IMR-90 (cell line): ENCODE data around the gene HEPHL1. TPM values are rescaled to one million over a fixed set of nuclear protein-coding genes. Genes with fewer than 3 reads are reported as not detected.

ENCODE experiments used
- ATAC-seq: fragments of 200-7000 bp; cut with Tn5 transposase; 2 replicates; pipeline ENCODE4 v1.9.1; 2020; ENCODE audit warnings: low read depth, mild to moderate bottlenecking, moderate library complexity
- BruUV-seq: library from RNA; stranded (reverse); fragments of 400-500 nt; replicated peaks from 2 replicates; lab custom pipeline; 2021; lab: Mats Ljungman, UMichigan
- CTCF ChIA-PET: fragments of 300-600 bp; formaldehyde crosslinking; extraction: SDS; loops from one replicate; lab custom pipeline; 2021; ENCODE audit warnings: antibody characterized with exemption; lab: Yijun Ruan, JAX
- POLR2A ChIA-PET: fragments of 300-600 bp; sonication (Branson Sonifier 250); formaldehyde crosslinking; loops from one replicate; lab custom pipeline; 2022; ENCODE audit warnings: antibody characterized with exemption; ENCODE audit not compliant: unreplicated experiment; lab: Charles Lee
- DNase-seq: peaks from one replicate; pipeline ENCODE4 v3.0.0; 2013
- H2AFZ ChIP-seq: replicated peaks from 2 replicates; pipeline ENCODE3; 2013; ENCODE audit warnings: low read length, mild to moderate bottlenecking; ENCODE audit not compliant: poor library complexity
- H2AK5ac ChIP-seq: 2 replicates; pipeline ENCODE4 v1.6.1; 2013; ENCODE audit warnings: low read depth, low read length, inconsistent platforms
- H2AK9ac ChIP-seq: replicated peaks from 2 replicates; pipeline ENCODE3; 2013; ENCODE audit warnings: mild to moderate bottlenecking, low read depth, low read length, moderate library complexity; ENCODE audit not compliant: poor library complexity
- H2BK120ac ChIP-seq: 2 replicates; pipeline ENCODE4 v1.6.1; 2013; ENCODE audit warnings: low read depth, low read length, inconsistent platforms
- H2BK15ac ChIP-seq: 3 replicates; pipeline ENCODE4 v1.6.1; 2013; ENCODE audit warnings: low read depth, low read length, inconsistent platforms
- H2BK20ac ChIP-seq: 2 replicates; pipeline ENCODE4 v1.6.1; 2013; ENCODE audit warnings: low read depth, mild to moderate bottlenecking, inconsistent platforms, low read length, moderate library complexity
- H2BK5ac ChIP-seq: 2 replicates; pipeline ENCODE4 v1.6.1; 2013; ENCODE audit warnings: mild to moderate bottlenecking, low read depth, low read length, inconsistent platforms; ENCODE audit not compliant: poor library complexity, severe bottlenecking
- H3K14ac ChIP-seq: replicated peaks from 2 replicates; pipeline ENCODE4 v1.6.1; 2013; ENCODE audit warnings: low read depth, low read length, inconsistent platforms
- H3K18ac ChIP-seq: 2 replicates; pipeline ENCODE4 v1.6.1; 2013; ENCODE audit warnings: low read depth, low read length, control low read depth
- H3K23ac ChIP-seq: 2 replicates; pipeline ENCODE4 v1.6.1; 2013; ENCODE audit warnings: low read depth, low read length, inconsistent platforms
- H3K27ac ChIP-seq: 2 replicates; pipeline ENCODE4 v1.5.1; 2013; ENCODE audit warnings: mild to moderate bottlenecking, control low read depth, low read length; ENCODE audit not compliant: insufficient read depth
- H3K27me3 ChIP-seq: 2 replicates; pipeline ENCODE4 v1.6.1; 2013; ENCODE audit warnings: low read length; ENCODE audit not compliant: control insufficient read depth, insufficient read depth
- H3K36me3 ChIP-seq: 2 replicates; pipeline ENCODE4 v1.6.1; 2013; ENCODE audit warnings: low read length, mixed read lengths; ENCODE audit not compliant: control insufficient read depth, insufficient read depth
- H3K4ac ChIP-seq: 2 replicates; pipeline ENCODE4 v1.6.1; 2013; ENCODE audit warnings: low read depth, low read length, inconsistent platforms
- H3K4me1 ChIP-seq: 2 replicates; pipeline ENCODE4 v1.6.1; 2013; ENCODE audit warnings: low read length, mixed read lengths; ENCODE audit not compliant: control insufficient read depth, insufficient read depth
- H3K4me2 ChIP-seq: 2 replicates; pipeline ENCODE4 v1.6.1; 2013; ENCODE audit warnings: low read depth, mild to moderate bottlenecking, control low read depth, low read length, moderate library complexity
- H3K4me3 ChIP-seq: 2 replicates; pipeline ENCODE4 v1.5.1; 2013; ENCODE audit warnings: low read depth, mild to moderate bottlenecking, control low read depth, low read length, moderate library complexity; ENCODE audit not compliant: insufficient read depth
- H3K56ac ChIP-seq: 2 replicates; pipeline ENCODE4 v1.6.1; 2013; ENCODE audit warnings: low read length, inconsistent platforms; ENCODE audit not compliant: insufficient read depth; ENCODE audit errors: extremely low read depth
- H3K79me1 ChIP-seq, 2 experiments: 2 replicates each; pipeline ENCODE4 v1.6.1; 2013; ENCODE audit warnings: low read length in 2 of 2, inconsistent platforms in 1 of 2, low read depth in 1 of 2
- H3K9ac ChIP-seq: 2 replicates; pipeline ENCODE4 v1.6.1; 2013; ENCODE audit warnings: low read depth, low read length, control low read depth
- H3K9me1 ChIP-seq: 2 replicates; pipeline ENCODE4 v1.6.1; 2013; ENCODE audit warnings: low read length, inconsistent platforms; ENCODE audit not compliant: insufficient read depth
- H3K9me3 ChIP-seq: 2 replicates; pipeline ENCODE4 v1.6.1; 2013; ENCODE audit warnings: low read length; ENCODE audit not compliant: control insufficient read depth, insufficient read depth
- H4K20me1 ChIP-seq: 2 replicates; pipeline ENCODE4 v1.6.1; 2013; ENCODE audit warnings: low read length, inconsistent platforms; ENCODE audit not compliant: insufficient read depth
- H4K5ac ChIP-seq: 2 replicates; pipeline ENCODE4 v1.6.1; 2013; ENCODE audit warnings: mild to moderate bottlenecking, low read depth, low read length, control low read depth
- H4K8ac ChIP-seq, 2 experiments: 2 replicates each; pipeline ENCODE4 v1.6.1; 2013; ENCODE audit warnings: low read depth in 2 of 2, low read length in 2 of 2, control low read depth in 1 of 2, inconsistent platforms in 1 of 2
- H4K91ac ChIP-seq: 2 replicates; pipeline ENCODE4 v1.6.1; 2013; ENCODE audit warnings: low read depth, low read length, inconsistent platforms; ENCODE audit not compliant: insufficient read depth
- FOS ChIP-seq: fragments of 150-350 bp; IDR thresholded peaks from 2 replicates; pipeline ENCODE4 v1.6.1; 2016; ENCODE audit warnings: low read depth, low read length
- POLR2A ChIP-seq: IDR thresholded peaks from 2 replicates; pipeline ENCODE4 v1.6.1; 2012; ENCODE audit warnings: mild to moderate bottlenecking, low read depth, low read length
- RCOR1 ChIP-seq: IDR thresholded peaks from 2 replicates; pipeline ENCODE4 v1.6.1; 2012; ENCODE audit warnings: mild to moderate bottlenecking, low read length, improper control_type of control experiment; ENCODE audit not compliant: insufficient replicate concordance
- WGBS, 2 experiments: methylation state at CpG; one replicate each; pipeline versions ENCODE4 v1.1.5 to v1.1.7; 2013; ENCODE audit warnings: missing lambda C conversion rate in 2 of 2; ENCODE audit not compliant: insufficient read length in 1 of 2; ENCODE audit errors: extremely low coverage in 2 of 2; 5-methylcytosine and 5-hydroxymethylcytosine counted together
- dilution Hi-C: fragments of 300-500 bp; cut with HindIII; formaldehyde crosslinking; loops from one replicate; pipeline ENCODE4 v1.14.3; 2018; ENCODE audit warnings: low sequenced_read_pairs; ENCODE audit not compliant: unreplicated experiment
- in situ Hi-C: fragments of 300-500 bp; cut with MboI; formaldehyde crosslinking; loops from 3 replicates; pipeline ENCODE4 v1.14.3; 2019; ENCODE audit warnings: low sequenced_read_pairs, inconsistent platforms, mixed read lengths
- intact Hi-C: fragments of 100-400 bp; cut with micrococcal nuclease; formaldehyde crosslinking; loops from 2 replicates; pipeline ENCODE4 v1.10.0; 2022
- polyA plus RNA-seq, 3 experiments: library from polyadenylated mRNA; depleted of rRNA; stranded (reverse); fragments of >200 nt; gene quantifications; 2 replicates each; pipeline ENCODE4 v1.2.3, GENCODE V29; 2012; ENCODE audit warnings: low replicate concordance in 1 of 3
- total RNA-seq: library from RNA; depleted of rRNA; stranded (reverse); fragments of >200 nt; gene quantifications from 2 replicates; pipeline ENCODE4 v1.2.3, GENCODE V29; 2012

The HEPHL1 gene
- total and polyA plus RNA-seq, 2 of the 4 experiments (the other 2 are of a cell fraction) = under 0.01 to 0.02 TPM

- intact Hi-C loops (loop anchor here (5.0 kb wide), 1 partner anchor 357 kb away; the partner anchor contains the start of genes ANKRD49 and MRE11), in situ Hi-C loops (loop anchor here (10.0 to 25.0 kb wide), 4 partner anchors 400 to 1123 kb away; partner anchors contain the start of gene AMOTL1), dilution Hi-C loops (no loop called here)
- Histone ChIP-seq H3K4me2 (peak overlapping the region; percentile 90), H2BK20ac (peak overlapping the region; percentile 84), H3K27me3 (no peaks in the 10 kb centered on the region), H3K14ac (peak overlapping the region; percentile 83), H3K9me1 (peaks cover 30% of the 10 kb centered on the region), H3K56ac (peak overlapping the region; percentile 90), H4K8ac (peak overlapping the region; percentile 61 to 85), H3K4ac (peak overlapping the region; percentile 97), H3K9ac (peak overlapping the region; percentile 66), H3K79me1 (peaks cover 16 to 68% of the 10 kb centered on the region in 2 experiments; a peak in 3 of 4 replicates), H3K36me3 (no peaks in the 10 kb centered on the region), H2BK120ac (peak overlapping the region; percentile 93), H3K18ac (peak overlapping the region; percentile 91), H2BK15ac (peak overlapping the region; percentile 68; the same call in 2 of the 3 replicates), H4K91ac (peak overlapping the region; percentile 92), H3K4me1 (peaks cover 34% of the 10 kb centered on the region), H2BK5ac (peak overlapping the region; percentile 96), H4K5ac (peak overlapping the region; percentile 71), H3K23ac (peak overlapping the region; percentile 71), H3K9me3 (no peaks in the 10 kb centered on the region), H3K4me3 (peak overlapping the region; percentile 18; the same call in 1 of the 2 replicates), H2AK9ac (peak overlapping the region; percentile 38), H4K20me1 (peaks cover 37% of the 10 kb centered on the region), H3K27ac (peak overlapping the region; percentile 92), H2AFZ (peak overlapping the region; percentile 17), H2AK5ac (peak overlapping the region; percentile 79)
- TF ChIP-seq RCOR1 = no peak
- TF ChIP-seq POLR2A = peak; percentile 27; the same call in 1 of the 2 replicates
- TF ChIP-seq FOS = peak; percentile 87
- DNase-seq = peak; percentile 96
- ChIA-PET POLR2A (no interaction called here), CTCF (interaction anchor here (1.1 to 1.3 kb wide), 2 partner anchors 33 to 283 kb away, joined by 3 read pairs; no protein-coding TSS in a partner anchor)
- no TSS peak for BruUV-seq
- WGBS, 2 experiments = 60% methylated on average over 1 of the region's 10 CpGs; no CpG with 5 or more reads in 1 of the 2 experiments
- peak; percentile 50 for ATAC-seq
These were observed 113.7 kb downstream of the HEPHL1 start for GRCh38 chr11:94134651-94135512.
